B cell (primary cell): ENCODE results near the gene RCBTB2. TPM values are rescaled to one million over a fixed set of nuclear protein-coding genes. Genes with fewer than 3 reads are reported as not detected.

Experiments used
- ATAC-seq: fragments of 200-7000 bp; cut with Tn5 transposase; one replicate; pipeline ENCODE4 v1.10.0; 2021; ENCODE audit warnings: low read depth, mild to moderate bottlenecking, moderate number of reproducible peaks, moderate library complexity
- CTCF ChIA-PET: fragments of 350-600 bp; sonication (Branson Sonifier 250); formaldehyde crosslinking; loops from one replicate; lab custom pipeline; 2021; ENCODE audit warnings: antibody characterized with exemption, inconsistent platforms; lab: Charles Lee
- POLR2A ChIA-PET: fragments of 350-600 bp; sonication (Branson Sonifier 250); formaldehyde crosslinking; loops from one replicate; lab custom pipeline; 2021; ENCODE audit warnings: antibody characterized with exemption; lab: Charles Lee
- DNase-seq: peaks from one replicate; pipeline ENCODE4 v3.0.0; 2013
- H2AFZ ChIP-seq: 2 replicates; pipeline ENCODE4 v1.6.1; 2012; ENCODE audit warnings: mild to moderate bottlenecking, low read depth, low read length; ENCODE audit not compliant: insufficient read depth, poor library complexity, severe bottlenecking
- H3K27ac ChIP-seq, 2 donors: 1 replicate in 1 of 2; 2 replicates in 1 of 2; pipeline ENCODE4 v1.5.1; 2012 to 2013; ENCODE audit warnings: low read length in 2 of 2, mild to moderate bottlenecking in 2 of 2, moderate library complexity in 1 of 2
- H3K27me3 ChIP-seq, 4 experiments: fragments of 200-600 bp in 1 of 4; sonication (generic) in 1 of 4; replicated peaks in 1 of 4; 1 replicate in 2 of 4; 2 replicates in 2 of 4; pipeline versions ENCODE4 v1.6.1 to v1.7.0; 2013 to 2016; ENCODE audit warnings: low read length in 3 of 4, mild to moderate bottlenecking in 2 of 4, mixed read lengths in 1 of 4, moderate library complexity in 1 of 4; ENCODE audit not compliant: insufficient read depth in 4 of 4, control insufficient read depth in 3 of 4; ENCODE audit errors: control extremely low read depth in 1 of 4
- H3K36me3 ChIP-seq, 2 experiments: replicated peaks in 1 of 2; 1 replicate in 1 of 2; 2 replicates in 1 of 2; pipeline versions ENCODE4 v1.6.1 to v1.7.1; 2013; ENCODE audit warnings: low read length in 1 of 2; ENCODE audit not compliant: insufficient read depth in 2 of 2, control insufficient read depth in 1 of 2; ENCODE audit errors: control extremely low read depth in 1 of 2, extremely low read depth in 1 of 2
- H3K4me1 ChIP-seq, 2 donors: fragments of 200-600 bp in 1 of 2; sonication (generic) in 1 of 2; 1 replicate in 1 of 2; 2 replicates in 1 of 2; pipeline versions ENCODE4 v1.5.1 to v1.6.1; 2013 to 2017; ENCODE audit warnings: low read length in 2 of 2; ENCODE audit not compliant: control insufficient read depth in 2 of 2, insufficient read depth in 2 of 2
- H3K4me2 ChIP-seq: replicated peaks from 2 replicates; pipeline ENCODE3; 2012; ENCODE audit warnings: mild to moderate bottlenecking, low read depth, low read length; ENCODE audit not compliant: poor library complexity, severe bottlenecking
- H3K4me3 ChIP-seq, 5 experiments: fragments of 200-600 bp in 1 of 5; sonication (generic) in 1 of 5; 1 replicate in 3 of 5; 2 replicates in 2 of 5; pipeline versions ENCODE4 v1.5.1 to v1.7.0; 2011 to 2016; ENCODE audit warnings: low read length in 4 of 5, mild to moderate bottlenecking in 4 of 5, low read depth in 2 of 5, control low read depth in 1 of 5, moderate library complexity in 1 of 5; ENCODE audit not compliant: insufficient read depth in 1 of 5; ENCODE audit errors: control extremely low read depth in 1 of 5, extremely low read depth in 1 of 5
- H3K79me2 ChIP-seq: fragments of 200-600 bp; sonication (generic); one replicate; pipeline ENCODE4 v1.6.0; 2016; ENCODE audit warnings: low read length; ENCODE audit not compliant: control insufficient read depth, insufficient read depth
- H3K9ac ChIP-seq: fragments of 200-600 bp; sonication (generic); 2 replicates; pipeline ENCODE4 v1.6.1; 2017; ENCODE audit warnings: mild to moderate bottlenecking, low read length, moderate library complexity
- H3K9me3 ChIP-seq, 3 donors: one replicate each; pipeline versions ENCODE4 v1.6.1 to v1.7.1; 2013; ENCODE audit warnings: low read length in 2 of 3; ENCODE audit not compliant: control insufficient read depth in 2 of 3, insufficient read depth in 1 of 3; ENCODE audit errors: control extremely low read depth in 1 of 3
- H4K20me1 ChIP-seq: 2 replicates; pipeline ENCODE4 v1.6.0; 2012; ENCODE audit warnings: mild to moderate bottlenecking, low read length; ENCODE audit not compliant: insufficient read depth, control insufficient read depth, poor library complexity, severe bottlenecking
- H3K27ac Mint-ChIP-seq: one replicate; pipeline ENCODE4 v1.8.0; 2021; ENCODE audit warnings: mixed read lengths
- H3K27me3 Mint-ChIP-seq: one replicate; pipeline ENCODE4 v1.8.0; 2021; ENCODE audit warnings: mixed read lengths
- H3K4me1 Mint-ChIP-seq: one replicate; pipeline ENCODE4 v1.8.0; 2021; ENCODE audit warnings: mixed read lengths
- H3K4me3 Mint-ChIP-seq: one replicate; pipeline ENCODE4 v1.8.0; 2021; ENCODE audit warnings: mixed read lengths
- H3K9me3 Mint-ChIP-seq: one replicate; pipeline ENCODE4 v1.8.0; 2022; ENCODE audit warnings: mixed read lengths; ENCODE audit not compliant: insufficient read depth
- CTCF ChIP-seq: fragments of 200-600 bp; IDR thresholded peaks from one replicate; pipeline ENCODE4 v1.8.0; 2022; ENCODE audit warnings: antibody characterized with exemption, mild to moderate bottlenecking
- EZH2 ChIP-seq: IDR thresholded peaks from 2 replicates; pipeline ENCODE4 v1.6.1; 2012; ENCODE audit warnings: borderline replicate concordance, low read depth, mild to moderate bottlenecking, moderate library complexity, low read length; ENCODE audit not compliant: insufficient read depth, poor library complexity, severe bottlenecking
- WGBS: methylation state at CpG from one replicate; pipeline ENCODE4 v1.1.5; 2013; ENCODE audit warnings: missing lambda C conversion rate; ENCODE audit not compliant: insufficient coverage; 5-methylcytosine and 5-hydroxymethylcytosine counted together
- intact Hi-C: fragments of 100-400 bp; cut with micrococcal nuclease; formaldehyde crosslinking; loops from one replicate; pipeline ENCODE4 v1.10.0; 2022
- polyA plus RNA-seq: library from polyadenylated mRNA; depleted of rRNA; stranded (reverse); fragments of >200 nt; gene quantifications from 2 replicates; pipeline ENCODE4 v1.2.3, GENCODE V29; 2012
- total RNA-seq, 2 donors: library from RNA; stranded (reverse); fragments of 120-200 nt in 1 of 2; gene quantifications; 1 replicate in 1 of 2; 2 replicates in 1 of 2; pipeline versions ENCODE4 v1.2.3 to v1.2.4, GENCODE V29; 2013 to 2022

RCBTB2 gene
- total and polyA plus RNA-seq, 2 donors (not counting 1 experiment from before 2014, with no cell fraction given) = 1.4 to 2.7 TPM

DNA sequence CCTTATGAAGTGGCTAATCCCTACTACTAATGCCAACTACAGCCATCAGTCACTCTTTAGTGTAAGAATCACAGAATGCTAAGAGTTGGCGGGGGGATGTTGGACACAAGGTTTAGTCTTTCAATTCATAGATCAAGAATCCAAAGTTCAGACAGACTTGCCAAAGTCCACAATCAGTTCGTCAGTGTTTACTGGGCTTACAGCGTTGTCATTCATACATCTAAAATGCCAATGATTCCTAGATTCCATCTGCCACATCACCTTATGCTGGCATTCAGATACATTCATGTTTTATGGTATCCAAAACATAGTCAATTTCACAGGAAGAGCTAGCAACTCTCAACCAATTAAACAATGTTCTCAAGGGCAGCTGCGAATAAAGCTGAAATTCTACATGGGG lies 18.1 kb downstream of the RCBTB2 start:
- POLR2A ChIA-PET = no interaction called here
- H3K4me1 Mint-ChIP-seq = no peaks in the 10 kb centered on the region
- CTCF ChIA-PET = no interaction called here

More for the DNA sequence above, 18.1 kb downstream of the RCBTB2 start:
- ATAC-seq = no peak
- peaks cover 19% of the 10 kb centered on the region for H3K27me3 Mint-ChIP-seq
- intact Hi-C loops = no loop called here
- 100% methylated on average over 3 of the region's 4 CpGs for WGBS
- Histone ChIP-seq H3K79me2 (no peaks in the 10 kb centered on the region), H3K27me3 (peaks cover 0 to 20% (median 2%) of the 10 kb centered on the region in 4 experiments), H4K20me1 (no peaks in the 10 kb centered on the region), H3K4me1 (no peaks in the 10 kb centered on the region), H3K27ac (no peak overlapping the region), H2AFZ (no peak overlapping the region), H3K4me2 (no peak overlapping the region), H3K4me3 (no peak overlapping the region), H3K36me3 (no peaks in the 10 kb centered on the region), H3K9me3 (no peaks in the 10 kb centered on the region), H3K9ac (no peak overlapping the region)
- no peak overlapping the region for H3K27ac Mint-ChIP-seq
- DNase-seq = no peak
- TF ChIP-seq EZH2 = no peak
- TF ChIP-seq CTCF = no peak
- no peaks in the 10 kb centered on the region for H3K9me3 Mint-ChIP-seq
- H3K4me3 Mint-ChIP-seq = no peak overlapping the region
